WTC11 (cell line): Measurements from ENCODE around the gene CCDC74A. TPM values are rescaled to one million over a fixed set of nuclear protein-coding genes. Genes with fewer than 3 reads are reported as not detected.

Experiments
- ATAC-seq: fragments of 200-7000 bp; cut with Tn5 transposase; 2 replicates; pipeline ENCODE4 v1.10.0; 2021; ENCODE audit warnings: mild to moderate bottlenecking, moderate library complexity
- CTCF ChIA-PET: fragments of 300-600 bp; sonication (Branson Sonifier 250); formaldehyde crosslinking; loops from one replicate; lab custom pipeline; 2021; ENCODE audit warnings: antibody characterized with exemption; lab: Charles Lee
- POLR2A ChIA-PET: fragments of 350-600 bp; sonication (Branson Sonifier 250); formaldehyde crosslinking; loops from one replicate; lab custom pipeline; 2021; ENCODE audit warnings: antibody characterized with exemption; lab: Charles Lee
- DNase-seq: peaks from one replicate; pipeline ENCODE4 v3.0.0; 2021; ENCODE audit warnings: low spot score
- H3K27ac Mint-ChIP-seq: 2 replicates; pipeline ENCODE4 v1.8.0; 2021; ENCODE audit warnings: mixed read lengths
- H3K27me3 Mint-ChIP-seq: 2 replicates; pipeline ENCODE4 v1.8.0; 2021; ENCODE audit warnings: low read depth, mild to moderate bottlenecking, moderate library complexity, mixed read lengths
- H3K36me3 Mint-ChIP-seq: 2 replicates; pipeline ENCODE4 v1.8.0; 2021; ENCODE audit warnings: mixed read lengths
- H3K4me1 Mint-ChIP-seq: 2 replicates; pipeline ENCODE4 v1.8.0; 2022; ENCODE audit warnings: mixed read lengths
- H3K4me3 Mint-ChIP-seq: 2 replicates; pipeline ENCODE4 v1.8.0; 2021; ENCODE audit warnings: mild to moderate bottlenecking, moderate library complexity, mixed read lengths
- H3K9me3 Mint-ChIP-seq: 2 replicates; pipeline ENCODE4 v1.8.0; 2021; ENCODE audit warnings: mixed read lengths
- EMX1 ChIP-seq: fragments of 250-450 bp; sonication (Bioruptor Pico); IDR thresholded peaks from 2 replicates; pipeline ENCODE4 v1.8.0; 2021; ENCODE audit warnings: mild to moderate bottlenecking
- ETV6 ChIP-seq: sonication (generic); formaldehyde crosslinking; IDR thresholded peaks from 2 replicates; pipeline ENCODE4 v1.8.1; 2022; ENCODE audit warnings: mild to moderate bottlenecking, missing genetic modification reagents
- FOXK1 ChIP-seq: sonication (generic); formaldehyde crosslinking; IDR thresholded peaks from 2 replicates; pipeline ENCODE4 v1.8.0; 2022; ENCODE audit warnings: mild to moderate bottlenecking, moderate library complexity, missing genetic modification reagents
- FOXP1 ChIP-seq: sonication (generic); formaldehyde crosslinking; IDR thresholded peaks from 2 replicates; pipeline ENCODE4 v1.8.0; 2022; ENCODE audit warnings: missing genetic modification reagents, mild to moderate bottlenecking, moderate library complexity, borderline replicate concordance
- GRHL2 ChIP-seq: fragments of 250-450 bp; sonication (Bioruptor Pico); IDR thresholded peaks from 2 replicates; pipeline ENCODE4 v1.8.0; 2022; ENCODE audit warnings: mild to moderate bottlenecking, moderate library complexity; ENCODE audit not compliant: insufficient replicate concordance, severe bottlenecking
- IRF2 ChIP-seq: sonication (generic); formaldehyde crosslinking; IDR thresholded peaks from 2 replicates; pipeline ENCODE4 v1.8.0; 2022; ENCODE audit warnings: low read depth, missing genetic modification reagents, borderline replicate concordance
- JUN ChIP-seq: sonication (generic); formaldehyde crosslinking; IDR thresholded peaks from 2 replicates; pipeline ENCODE4 v1.8.0; 2023; ENCODE audit warnings: mild to moderate bottlenecking, missing genetic modification reagents
- NR2C2 ChIP-seq: sonication (generic); formaldehyde crosslinking; IDR thresholded peaks from 2 replicates; pipeline ENCODE4 v1.8.0; 2022; ENCODE audit warnings: mild to moderate bottlenecking, missing genetic modification reagents
- PRDM15 ChIP-seq: sonication (generic); formaldehyde crosslinking; IDR thresholded peaks from 2 replicates; pipeline ENCODE4 v1.8.0; 2022; ENCODE audit warnings: missing genetic modification reagents
- PRRX2 ChIP-seq: fragments of 250-450 bp; sonication (Bioruptor Pico); IDR thresholded peaks from 2 replicates; pipeline ENCODE4 v1.8.0; 2021; ENCODE audit warnings: mild to moderate bottlenecking
- TEAD1 ChIP-seq: sonication (generic); formaldehyde crosslinking; IDR thresholded peaks from 2 replicates; pipeline ENCODE4 v1.8.0; 2022; ENCODE audit warnings: mild to moderate bottlenecking, missing genetic modification reagents
- USF2 ChIP-seq: sonication (generic); formaldehyde crosslinking; IDR thresholded peaks from 2 replicates; pipeline ENCODE4 v1.8.1; 2023; ENCODE audit warnings: mild to moderate bottlenecking, missing genetic modification reagents, moderate library complexity
- ZMAT4 ChIP-seq: fragments of 250-450 bp; sonication (Bioruptor Pico); IDR thresholded peaks from 2 replicates; pipeline ENCODE4 v1.9.0; 2021; ENCODE audit warnings: mild to moderate bottlenecking
- ZNF121 ChIP-seq: sonication (generic); formaldehyde crosslinking; IDR thresholded peaks from 2 replicates; pipeline ENCODE4 v1.8.0; 2023; ENCODE audit warnings: missing genetic modification reagents
- ZNF671 ChIP-seq: fragments of 250-450 bp; sonication (Bioruptor Pico); IDR thresholded peaks from 2 replicates; pipeline ENCODE4 v1.8.0; 2021; ENCODE audit warnings: mild to moderate bottlenecking
- ZSCAN18 ChIP-seq: fragments of 250-450 bp; sonication (Bioruptor Pico); IDR thresholded peaks from 2 replicates; pipeline ENCODE4 v2.1.2; 2022; ENCODE audit warnings: mild to moderate bottlenecking, moderate library complexity
- total RNA-seq: library from RNA; stranded (reverse); gene quantifications from 3 replicates; pipeline ENCODE4 v1.2.3, GENCODE V29; 2021
- TF ChIP-seq, protein P1 (sequence below): fragments of 250-450 bp; sonication (Bioruptor Pico); IDR thresholded peaks from 2 replicates; pipeline ENCODE4 v1.9.0; 2021; ENCODE audit warnings: moderate library complexity, mild to moderate bottlenecking, inconsistent platforms, borderline replicate concordance
- TF ChIP-seq, protein P2 (sequence below): sonication (generic); formaldehyde crosslinking; IDR thresholded peaks from 2 replicates; pipeline ENCODE4 v1.8.1; 2022; ENCODE audit warnings: low read depth, missing genetic modification reagents, borderline replicate concordance
- TF ChIP-seq, protein P3 (sequence below): sonication (generic); formaldehyde crosslinking; conservative IDR thresholded peaks from 2 replicates; pipeline ENCODE4 v1.8.1; 2023; ENCODE audit warnings: mild to moderate bottlenecking, low read depth, missing genetic modification reagents, moderate library complexity
- TF ChIP-seq, protein P4 (sequence below): sonication (generic); formaldehyde crosslinking; IDR thresholded peaks from 2 replicates; pipeline ENCODE4 v1.8.1; 2022; ENCODE audit warnings: mild to moderate bottlenecking, moderate library complexity, missing genetic modification reagents

CCDC74A gene
- total RNA-seq, 1 experiment from 2014 or later, result 16.7 TPM

DNA sequence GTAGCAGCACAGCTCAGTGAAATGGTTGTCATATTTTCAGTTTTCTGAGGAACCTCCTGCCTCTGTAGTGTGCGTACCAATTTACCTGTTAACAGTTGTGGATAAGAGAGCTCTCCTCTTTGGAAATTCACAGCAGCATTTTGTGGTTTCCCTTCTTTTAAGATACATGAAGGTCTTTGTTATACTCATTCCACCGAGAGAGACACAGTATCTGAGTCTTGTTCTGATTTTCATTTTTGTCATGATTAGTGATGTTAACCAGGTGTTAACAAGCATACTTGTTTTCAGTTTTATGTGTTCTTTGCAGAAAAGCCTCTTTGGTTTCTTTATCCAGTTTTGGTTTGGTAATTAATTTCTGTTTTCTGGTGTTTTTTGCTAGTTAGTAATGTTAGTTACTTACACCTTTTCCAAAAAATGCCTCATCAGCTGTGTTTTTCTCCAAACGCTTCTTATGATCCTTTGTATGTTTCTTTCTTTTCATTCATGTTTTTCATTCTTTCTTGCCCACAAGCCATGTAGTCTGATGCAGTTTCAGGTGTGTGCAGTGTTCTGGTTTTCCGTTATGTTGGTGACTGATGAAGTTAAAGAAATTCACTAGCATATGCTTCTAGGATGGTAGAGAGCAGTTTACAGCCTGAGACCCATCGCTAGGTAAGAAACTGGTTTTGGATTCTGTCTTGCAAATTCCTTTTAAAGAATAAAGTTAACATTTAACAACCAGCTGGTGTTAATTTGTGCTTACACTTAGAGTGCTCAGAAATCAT, 30.1 kb downstream of the CCDC74A start:
- H3K9me3 Mint-ChIP-seq, result peaks cover 5% of the 10 kb centered on the region
- CTCF ChIA-PET, result no interaction called here

More for the DNA sequence above, 30.1 kb downstream of the CCDC74A start:
- Mint-ChIP-seq H3K27ac (no peak overlapping the region), H3K27me3 (no peaks in the 10 kb centered on the region), H3K36me3 (0 out of 2 replicates have a peak, but pooled peaks cover 4% of the 10 kb centered on the region), H3K4me3 (no peak overlapping the region), H3K4me1 (no peaks in the 10 kb centered on the region)
- TF ChIP-seq, protein P1, sequence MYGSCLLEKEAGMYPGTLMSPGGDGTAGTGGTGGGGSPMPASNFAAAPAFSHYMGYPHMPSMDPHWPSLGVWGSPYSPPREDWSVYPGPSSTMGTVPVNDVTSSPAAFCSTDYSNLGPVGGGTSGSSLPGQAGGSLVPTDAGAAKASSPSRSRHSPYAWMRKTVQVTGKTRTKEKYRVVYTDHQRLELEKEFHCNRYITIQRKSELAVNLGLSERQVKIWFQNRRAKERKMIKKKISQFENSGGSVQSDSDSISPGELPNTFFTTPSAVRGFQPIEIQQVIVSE (CRISPR knock-in tag), result no peak
- no peak for TF ChIP-seq TEAD1 (CRISPR knock-in tag)
- no peak for TF ChIP-seq FOXP1
- TF ChIP-seq, protein P2, sequence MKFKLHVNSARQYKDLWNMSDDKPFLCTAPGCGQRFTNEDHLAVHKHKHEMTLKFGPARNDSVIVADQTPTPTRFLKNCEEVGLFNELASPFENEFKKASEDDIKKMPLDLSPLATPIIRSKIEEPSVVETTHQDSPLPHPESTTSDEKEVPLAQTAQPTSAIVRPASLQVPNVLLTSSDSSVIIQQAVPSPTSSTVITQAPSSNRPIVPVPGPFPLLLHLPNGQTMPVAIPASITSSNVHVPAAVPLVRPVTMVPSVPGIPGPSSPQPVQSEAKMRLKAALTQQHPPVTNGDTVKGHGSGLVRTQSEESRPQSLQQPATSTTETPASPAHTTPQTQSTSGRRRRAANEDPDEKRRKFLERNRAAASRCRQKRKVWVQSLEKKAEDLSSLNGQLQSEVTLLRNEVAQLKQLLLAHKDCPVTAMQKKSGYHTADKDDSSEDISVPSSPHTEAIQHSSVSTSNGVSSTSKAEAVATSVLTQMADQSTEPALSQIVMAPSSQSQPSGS (CRISPR knock-in tag), result no peak
- no peak for TF ChIP-seq NR2C2 (CRISPR knock-in tag)
- TF ChIP-seq, protein P3, sequence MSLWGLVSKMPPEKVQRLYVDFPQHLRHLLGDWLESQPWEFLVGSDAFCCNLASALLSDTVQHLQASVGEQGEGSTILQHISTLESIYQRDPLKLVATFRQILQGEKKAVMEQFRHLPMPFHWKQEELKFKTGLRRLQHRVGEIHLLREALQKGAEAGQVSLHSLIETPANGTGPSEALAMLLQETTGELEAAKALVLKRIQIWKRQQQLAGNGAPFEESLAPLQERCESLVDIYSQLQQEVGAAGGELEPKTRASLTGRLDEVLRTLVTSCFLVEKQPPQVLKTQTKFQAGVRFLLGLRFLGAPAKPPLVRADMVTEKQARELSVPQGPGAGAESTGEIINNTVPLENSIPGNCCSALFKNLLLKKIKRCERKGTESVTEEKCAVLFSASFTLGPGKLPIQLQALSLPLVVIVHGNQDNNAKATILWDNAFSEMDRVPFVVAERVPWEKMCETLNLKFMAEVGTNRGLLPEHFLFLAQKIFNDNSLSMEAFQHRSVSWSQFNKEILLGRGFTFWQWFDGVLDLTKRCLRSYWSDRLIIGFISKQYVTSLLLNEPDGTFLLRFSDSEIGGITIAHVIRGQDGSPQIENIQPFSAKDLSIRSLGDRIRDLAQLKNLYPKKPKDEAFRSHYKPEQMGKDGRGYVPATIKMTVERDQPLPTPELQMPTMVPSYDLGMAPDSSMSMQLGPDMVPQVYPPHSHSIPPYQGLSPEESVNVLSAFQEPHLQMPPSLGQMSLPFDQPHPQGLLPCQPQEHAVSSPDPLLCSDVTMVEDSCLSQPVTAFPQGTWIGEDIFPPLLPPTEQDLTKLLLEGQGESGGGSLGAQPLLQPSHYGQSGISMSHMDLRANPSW (CRISPR knock-in tag), result no peak
- no peak for TF ChIP-seq PRDM15 (CRISPR knock-in tag)
- TF ChIP-seq IRF2, result no peak
- TF ChIP-seq FOXK1, result no peak
- no peak for TF ChIP-seq ZSCAN18 (CRISPR knock-in tag)
- TF ChIP-seq ZNF671 (CRISPR knock-in tag), result no peak
- TF ChIP-seq PRRX2 (CRISPR knock-in tag), result no peak
- TF ChIP-seq USF2 (CRISPR knock-in tag), result no peak
- TF ChIP-seq JUN (CRISPR knock-in tag), result no peak
- no peak for TF ChIP-seq GRHL2 (CRISPR knock-in tag)
- TF ChIP-seq, protein P4, sequence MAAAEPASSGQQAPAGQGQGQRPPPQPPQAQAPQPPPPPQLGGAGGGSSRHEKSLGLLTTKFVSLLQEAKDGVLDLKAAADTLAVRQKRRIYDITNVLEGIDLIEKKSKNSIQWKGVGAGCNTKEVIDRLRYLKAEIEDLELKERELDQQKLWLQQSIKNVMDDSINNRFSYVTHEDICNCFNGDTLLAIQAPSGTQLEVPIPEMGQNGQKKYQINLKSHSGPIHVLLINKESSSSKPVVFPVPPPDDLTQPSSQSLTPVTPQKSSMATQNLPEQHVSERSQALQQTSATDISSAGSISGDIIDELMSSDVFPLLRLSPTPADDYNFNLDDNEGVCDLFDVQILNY (CRISPR knock-in tag), result no peak
- TF ChIP-seq EMX1, result no peak
- no peak for TF ChIP-seq ZNF121 (CRISPR knock-in tag)
- TF ChIP-seq ETV6, result no peak
- no peak for TF ChIP-seq ZMAT4 (CRISPR knock-in tag)
- POLR2A ChIA-PET, result no interaction called here
- DNase-seq (no peak), ATAC-seq (no peak)
